A673 (cell line): ENCODE data around the gene CCDC136. TPM values are rescaled to one million over a fixed set of nuclear protein-coding genes. Genes with fewer than 3 reads are reported as not detected.

Experiments
- BruUV-seq: library from RNA; stranded (reverse); fragments of 400-500 nt; replicated peaks from 2 replicates; lab custom pipeline; 2021; lab: Mats Ljungman, UMichigan
- CTCF ChIA-PET: fragments of 300-600 bp; sonication (Branson Sonifier 250); formaldehyde crosslinking; loops from one replicate; lab custom pipeline; 2022; ENCODE audit warnings: antibody characterized with exemption; lab: Charles Lee
- POLR2A ChIA-PET: fragments of 300-600 bp; sonication (Branson Sonifier 250); formaldehyde crosslinking; loops from one replicate; lab custom pipeline; 2022; ENCODE audit warnings: antibody characterized with exemption; ENCODE audit not compliant: low non-redundant PET; lab: Charles Lee
- DNase-seq: peaks from one replicate; pipeline ENCODE4 v3.0.0-alpha.2; 2015; ENCODE audit warnings: low spot score
- H3K27ac ChIP-seq: fragments of 200-600 bp; sonication (generic); 2 replicates; pipeline ENCODE4 v1.5.1; 2016; ENCODE audit warnings: mixed run types, low read depth, mild to moderate bottlenecking, mixed read lengths, antibody characterized with exemption, low read length; ENCODE audit not compliant: poor library complexity, severe bottlenecking
- H3K27me3 ChIP-seq: fragments of 200-600 bp; sonication (generic); replicated peaks from 2 replicates; pipeline ENCODE4 v1.6.1; 2017; ENCODE audit warnings: mixed run types, low read depth, mild to moderate bottlenecking, mixed read lengths, antibody characterized with exemption, low read length; ENCODE audit not compliant: insufficient read depth, poor library complexity
- H3K36me3 ChIP-seq: fragments of 200-600 bp; sonication (generic); 2 replicates; pipeline ENCODE4 v1.6.1; 2016; ENCODE audit warnings: mixed run types, mild to moderate bottlenecking, mixed read lengths, antibody characterized with exemption, low read length; ENCODE audit not compliant: insufficient read depth, poor library complexity, severe bottlenecking
- H3K4me1 ChIP-seq: fragments of 200-600 bp; sonication (generic); 2 replicates; pipeline ENCODE4 v1.6.1; 2017; ENCODE audit warnings: mixed run types, mild to moderate bottlenecking, mixed read lengths, antibody characterized with exemption, low read length; ENCODE audit not compliant: insufficient read depth, poor library complexity, severe bottlenecking
- H3K4me3 ChIP-seq: fragments of 200-600 bp; sonication (generic); 2 replicates; pipeline ENCODE4 v1.5.1; 2016; ENCODE audit warnings: low read depth, mixed run types, mild to moderate bottlenecking, mixed read lengths, low read length; ENCODE audit not compliant: poor library complexity, severe bottlenecking
- H3K9me3 ChIP-seq: fragments of 200-600 bp; sonication (generic); 2 replicates; pipeline ENCODE4 v1.6.1; 2016; ENCODE audit warnings: mixed run types, low read depth, mild to moderate bottlenecking, mixed read lengths, antibody characterized with exemption, low read length; ENCODE audit not compliant: poor library complexity, severe bottlenecking
- CTCF ChIP-seq: fragments of 300-800, 200-600 bp; sonication (generic); conservative IDR thresholded peaks from 2 replicates; pipeline ENCODE4 v1.5.1; 2017; ENCODE audit warnings: low read depth, mild to moderate bottlenecking, antibody characterized with exemption, low read length, moderate library complexity, mixed read lengths
- EZH2 ChIP-seq: fragments of 200-600 bp; sonication (generic); IDR thresholded peaks from 2 replicates; pipeline ENCODE4 v1.6.1; 2017; ENCODE audit warnings: borderline replicate concordance, low read depth, mild to moderate bottlenecking, mixed read lengths, antibody characterized with exemption, low read length; ENCODE audit not compliant: poor library complexity, severe bottlenecking
- intact Hi-C: fragments of 100-400 bp; cut with micrococcal nuclease; formaldehyde crosslinking; loops from one replicate; pipeline ENCODE4 v1.10.0; 2022; ENCODE audit not compliant: unreplicated experiment
- total RNA-seq: library from RNA; stranded (reverse); gene quantifications from 2 replicates; pipeline ENCODE4 v1.2.3, GENCODE V29; 2021

The CCDC136 gene
- total RNA-seq, 1 experiment from 2014 or later: 4.4 TPM

GRCh38 chr7:128843938-128844621 lies 52.3 kb downstream of the CCDC136 start:
- intact Hi-C loops: no loop called here
- Histone ChIP-seq H3K27me3 (no peaks in the 10 kb centered on the region), H3K36me3 (no peaks in the 10 kb centered on the region), H3K4me3 (no peak overlapping the region), H3K27ac (no peak overlapping the region), H3K4me1 (no peaks in the 10 kb centered on the region), H3K9me3 (no peaks in the 10 kb centered on the region)
- no peak for DNase-seq
- POLR2A ChIA-PET: no interaction called here
- BruUV-seq: no TSS peak
- TF ChIP-seq CTCF (no peak), EZH2 (no peak)
- CTCF ChIA-PET: no interaction called here

- Histone ChIP-seq H3K27me3 (no peaks in the 10 kb centered on the region), H3K4me3 (no peak overlapping the region), H3K4me1 (no peaks in the 10 kb centered on the region), H3K9me3 (no peaks in the 10 kb centered on the region), H3K36me3 (no peaks in the 10 kb centered on the region), H3K27ac (no peak overlapping the region)
- TF ChIP-seq CTCF: no peak
- no peak for TF ChIP-seq EZH2
- POLR2A ChIA-PET: interaction anchor here (0.6 kb wide), 1 partner anchor 11 kb away, joined by 3 read pairs; no protein-coding TSS in a partner anchor
- CTCF ChIA-PET: no interaction called here
- intact Hi-C loops: no loop called here
- no peak for DNase-seq
- no TSS peak for BruUV-seq
Measured at GRCh38 chr7:128844777-128845311, 53.1 kb downstream of the CCDC136 start.

- BruUV-seq: no TSS peak
- no peak for DNase-seq
- intact Hi-C loops: no loop called here
- ChIA-PET CTCF (no interaction called here), POLR2A (no interaction called here)
- H3K4me1 ChIP-seq: no peaks in the 10 kb centered on the region
- H3K27ac ChIP-seq: no peak overlapping the region
- no peaks in the 10 kb centered on the region for H3K9me3 ChIP-seq
- TF ChIP-seq CTCF (no peak), EZH2 (no peak)
- H3K36me3 ChIP-seq: no peaks in the 10 kb centered on the region
- no peaks in the 10 kb centered on the region for H3K27me3 ChIP-seq
- H3K4me3 ChIP-seq: no peak overlapping the region
Measured at GRCh38 chr7:128845475-128845874, 53.7 kb downstream of the CCDC136 start.
